GM21737 (cell line): Measurements from ENCODE around the gene KAZALD1.
A peak's percentile ranks its signal among the peaks of the same experiment; 100 is the strongest.
"Not testable (repeated sequence)": the region's sequence is repeated elsewhere in the genome, so short reads cannot be mapped to it uniquely, and the experiment has no call there.

Experiments
- ATAC-seq: cut with Tn5 transposase; IDR thresholded peaks from one replicate; pipeline ENCODE4 v1.9.1; 2021; ENCODE audit warnings: mild to moderate bottlenecking, moderate library complexity; ENCODE audit not compliant: unreplicated experiment

Gene KAZALD1

GRCh38 chr10:101029520-101030295 is 32.1 kb upstream of the KAZALD1 start:
- no peak for ATAC-seq

- no peak for ATAC-seq
These were observed 31.2 kb upstream of the KAZALD1 start for GRCh38 chr10:101030496-101031127.

- peak; percentile 81 for ATAC-seq
These were observed 30.5 kb upstream of the KAZALD1 start, which contains the start of the genes PDZD7 and SFXN3 for GRCh38 chr10:101031128-101031795. PDZD7 (minus strand) TSS chr10:101031129; CDS start chr10:101030219, 910 bp downstream. SFXN3 (plus strand) TSS chr10:101031234; CDS start chr10:101034695, 3,461 bp downstream.

GRCh38 chr10:101031796-101032636 is 29.8 kb upstream of the KAZALD1 start:
- no peak for ATAC-seq

GRCh38 chr10:101032637-101033224 is 29.1 kb upstream of the KAZALD1 start:
- ATAC-seq, result no peak

GRCh38 chr10:101033276-101033675 is 28.5 kb upstream of the KAZALD1 start:
- ATAC-seq, result no peak

GRCh38 chr10:101034404-101034803 is 27.4 kb upstream of the KAZALD1 start:
- ATAC-seq, result not testable (repeated sequence)

GRCh38 chr10:101035314-101035713 is 26.5 kb upstream of the KAZALD1 start:
- ATAC-seq, result no peak

GRCh38 chr10:101035916-101036702 is 25.7 kb upstream of the KAZALD1 start:
- ATAC-seq, result no peak

GRCh38 chr10:101036726-101037125 is 25.1 kb upstream of the KAZALD1 start:
- no peak for ATAC-seq

- no peak for ATAC-seq
These were observed 23.3 kb upstream of the KAZALD1 start for GRCh38 chr10:101038484-101038883.

GRCh38 chr10:101040061-101040460 is 21.7 kb upstream of the KAZALD1 start:
- no peak for ATAC-seq

GRCh38 chr10:101040851-101041250 is 20.9 kb upstream of the KAZALD1 start:
- no peak for ATAC-seq

GRCh38 chr10:101041252-101041761 is 20.5 kb upstream of the KAZALD1 start:
- peak; percentile 69 for ATAC-seq

- ATAC-seq, result no peak
These were observed 19.7 kb upstream of the KAZALD1 start for GRCh38 chr10:101042118-101042517.

- peak; percentile 88 for ATAC-seq
These were observed 19.0 kb upstream of the KAZALD1 start for GRCh38 chr10:101042667-101043362.

- no peak for ATAC-seq
These were observed 18.5 kb upstream of the KAZALD1 start for GRCh38 chr10:101043363-101043707.

GRCh38 chr10:101044117-101044516 is 17.7 kb upstream of the KAZALD1 start:
- ATAC-seq, result no peak
